Vagina (tissue), 2 donors: ENCODE results near the gene DLG5.

Experiments
- CTCF ChIP-seq, 3 experiments: fragments of 450-650 bp in 2 of 3; fragments of 200-600 bp in 1 of 3; sonication (generic) in 1 of 3; IDR thresholded peaks; one replicate each; pipeline ENCODE4 v1.5.1; 2017 to 2019; ENCODE audit warnings: antibody characterized with exemption in 3 of 3, mild to moderate bottlenecking in 2 of 3, moderate library complexity in 2 of 3
- POLR2AphosphoS5 ChIP-seq, 2 donors: sonication (generic); formaldehyde crosslinking; IDR thresholded peaks; one replicate each; pipeline ENCODE4 v1.9.0; 2017; ENCODE audit warnings: antibody characterized with exemption in 2 of 2, mild to moderate bottlenecking in 2 of 2, low read depth in 1 of 2; ENCODE audit not compliant: insufficient read depth in 1 of 2

- TF ChIP-seq CTCF (IDR thresholded peaks at IDR 0.05) (no peak), POLR2AphosphoS5 (IDR thresholded peaks at IDR 0.05; ENCODE audit: insufficient read depth in 1 of 2, low read depth in 1 of 2) (no peak)
Observed at GRCh38 chr10:77791506-77791905, 135.0 kb downstream of the DLG5 start.
